HG03520 (cell line): ENCODE results near the gene EXOSC9.

ENCODE experiments used
- ATAC-seq: cut with Tn5 transposase; IDR thresholded peaks from one replicate; pipeline ENCODE4 v1.9.1; 2021; ENCODE audit warnings: mild to moderate bottlenecking, moderate library complexity; ENCODE audit not compliant: unreplicated experiment

EXOSC9 gene

GRCh38 chr4:121822796-121823504, 21.8 kb downstream of the EXOSC9 start:
- peak; percentile 43 for ATAC-seq

- ATAC-seq = peak; percentile 93
Measured at GRCh38 chr4:121823505-121824170, 22.5 kb downstream of the EXOSC9 start, which contains the start of gene CCNA2. CCNA2 (minus strand) TSS chr4:121823883; CDS start chr4:121823628, 255 bp downstream.

- ATAC-seq = no peak
Measured at GRCh38 chr4:121824171-121824527, 23.0 kb downstream of the EXOSC9 start.

- ATAC-seq = no peak
Measured at GRCh38 chr4:121824950-121825349, 23.8 kb downstream of the EXOSC9 start.

GRCh38 chr4:121827853-121828252, 26.7 kb downstream of the EXOSC9 start:
- no peak for ATAC-seq

GRCh38 chr4:121829511-121829910, 28.4 kb downstream of the EXOSC9 start:
- ATAC-seq = no peak

GRCh38 chr4:121838136-121838535, 37.0 kb downstream of the EXOSC9 start:
- no peak for ATAC-seq

GRCh38 chr4:121842862-121843261, 41.7 kb downstream of the EXOSC9 start:
- no peak for ATAC-seq

- no peak for ATAC-seq
Measured at GRCh38 chr4:121846662-121847061, 45.5 kb downstream of the EXOSC9 start.

GRCh38 chr4:121851354-121851753, 50.2 kb downstream of the EXOSC9 start:
- no peak for ATAC-seq

- no peak for ATAC-seq
Measured at GRCh38 chr4:121860121-121860520, 59.0 kb downstream of the EXOSC9 start.

GRCh38 chr4:121861426-121861825, 60.3 kb downstream of the EXOSC9 start:
- no peak for ATAC-seq

GRCh38 chr4:121863799-121864198, 62.7 kb downstream of the EXOSC9 start:
- no peak for ATAC-seq
